IMR-90 (cell line): ENCODE measurements around the gene USP35. TPM values are rescaled to one million over a fixed set of nuclear protein-coding genes. Genes with fewer than 3 reads are reported as not detected.

Experiments
- ATAC-seq: fragments of 200-7000 bp; cut with Tn5 transposase; 2 replicates; pipeline ENCODE4 v1.9.1; 2020; ENCODE audit warnings: low read depth, mild to moderate bottlenecking, moderate library complexity
- BruUV-seq: library from RNA; stranded (reverse); fragments of 400-500 nt; replicated peaks from 2 replicates; lab custom pipeline; 2021; lab: Mats Ljungman, UMichigan
- CTCF ChIA-PET: fragments of 300-600 bp; formaldehyde crosslinking; extraction: SDS; loops from one replicate; lab custom pipeline; 2021; ENCODE audit warnings: antibody characterized with exemption; lab: Yijun Ruan, JAX
- POLR2A ChIA-PET: fragments of 300-600 bp; sonication (Branson Sonifier 250); formaldehyde crosslinking; loops from one replicate; lab custom pipeline; 2022; ENCODE audit warnings: antibody characterized with exemption; ENCODE audit not compliant: unreplicated experiment; lab: Charles Lee
- DNase-seq: peaks from one replicate; pipeline ENCODE4 v3.0.0; 2013
- H2AFZ ChIP-seq: replicated peaks from 2 replicates; pipeline ENCODE3; 2013; ENCODE audit warnings: low read length, mild to moderate bottlenecking; ENCODE audit not compliant: poor library complexity
- H2AK5ac ChIP-seq: 2 replicates; pipeline ENCODE4 v1.6.1; 2013; ENCODE audit warnings: low read depth, low read length, inconsistent platforms
- H2AK9ac ChIP-seq: replicated peaks from 2 replicates; pipeline ENCODE3; 2013; ENCODE audit warnings: mild to moderate bottlenecking, low read depth, low read length, moderate library complexity; ENCODE audit not compliant: poor library complexity
- H2BK120ac ChIP-seq: 2 replicates; pipeline ENCODE4 v1.6.1; 2013; ENCODE audit warnings: low read depth, low read length, inconsistent platforms
- H2BK15ac ChIP-seq: 3 replicates; pipeline ENCODE4 v1.6.1; 2013; ENCODE audit warnings: low read depth, low read length, inconsistent platforms
- H2BK20ac ChIP-seq: 2 replicates; pipeline ENCODE4 v1.6.1; 2013; ENCODE audit warnings: low read depth, mild to moderate bottlenecking, inconsistent platforms, low read length, moderate library complexity
- H2BK5ac ChIP-seq: 2 replicates; pipeline ENCODE4 v1.6.1; 2013; ENCODE audit warnings: mild to moderate bottlenecking, low read depth, low read length, inconsistent platforms; ENCODE audit not compliant: poor library complexity, severe bottlenecking
- H3K14ac ChIP-seq: replicated peaks from 2 replicates; pipeline ENCODE4 v1.6.1; 2013; ENCODE audit warnings: low read depth, low read length, inconsistent platforms
- H3K18ac ChIP-seq: 2 replicates; pipeline ENCODE4 v1.6.1; 2013; ENCODE audit warnings: low read depth, low read length, control low read depth
- H3K23ac ChIP-seq: 2 replicates; pipeline ENCODE4 v1.6.1; 2013; ENCODE audit warnings: low read depth, low read length, inconsistent platforms
- H3K27ac ChIP-seq: 2 replicates; pipeline ENCODE4 v1.5.1; 2013; ENCODE audit warnings: mild to moderate bottlenecking, control low read depth, low read length; ENCODE audit not compliant: insufficient read depth
- H3K27me3 ChIP-seq: 2 replicates; pipeline ENCODE4 v1.6.1; 2013; ENCODE audit warnings: low read length; ENCODE audit not compliant: control insufficient read depth, insufficient read depth
- H3K36me3 ChIP-seq: 2 replicates; pipeline ENCODE4 v1.6.1; 2013; ENCODE audit warnings: low read length, mixed read lengths; ENCODE audit not compliant: control insufficient read depth, insufficient read depth
- H3K4ac ChIP-seq: 2 replicates; pipeline ENCODE4 v1.6.1; 2013; ENCODE audit warnings: low read depth, low read length, inconsistent platforms
- H3K4me1 ChIP-seq: 2 replicates; pipeline ENCODE4 v1.6.1; 2013; ENCODE audit warnings: low read length, mixed read lengths; ENCODE audit not compliant: control insufficient read depth, insufficient read depth
- H3K4me2 ChIP-seq: 2 replicates; pipeline ENCODE4 v1.6.1; 2013; ENCODE audit warnings: low read depth, mild to moderate bottlenecking, control low read depth, low read length, moderate library complexity
- H3K4me3 ChIP-seq: 2 replicates; pipeline ENCODE4 v1.5.1; 2013; ENCODE audit warnings: low read depth, mild to moderate bottlenecking, control low read depth, low read length, moderate library complexity; ENCODE audit not compliant: insufficient read depth
- H3K56ac ChIP-seq: 2 replicates; pipeline ENCODE4 v1.6.1; 2013; ENCODE audit warnings: low read length, inconsistent platforms; ENCODE audit not compliant: insufficient read depth; ENCODE audit errors: extremely low read depth
- H3K79me1 ChIP-seq, 2 experiments: 2 replicates each; pipeline ENCODE4 v1.6.1; 2013; ENCODE audit warnings: low read length in 2 of 2, inconsistent platforms in 1 of 2, low read depth in 1 of 2
- H3K9ac ChIP-seq: 2 replicates; pipeline ENCODE4 v1.6.1; 2013; ENCODE audit warnings: low read depth, low read length, control low read depth
- H3K9me1 ChIP-seq: 2 replicates; pipeline ENCODE4 v1.6.1; 2013; ENCODE audit warnings: low read length, inconsistent platforms; ENCODE audit not compliant: insufficient read depth
- H3K9me3 ChIP-seq: 2 replicates; pipeline ENCODE4 v1.6.1; 2013; ENCODE audit warnings: low read length; ENCODE audit not compliant: control insufficient read depth, insufficient read depth
- H4K20me1 ChIP-seq: 2 replicates; pipeline ENCODE4 v1.6.1; 2013; ENCODE audit warnings: low read length, inconsistent platforms; ENCODE audit not compliant: insufficient read depth
- H4K5ac ChIP-seq: 2 replicates; pipeline ENCODE4 v1.6.1; 2013; ENCODE audit warnings: mild to moderate bottlenecking, low read depth, low read length, control low read depth
- H4K8ac ChIP-seq, 2 experiments: 2 replicates each; pipeline ENCODE4 v1.6.1; 2013; ENCODE audit warnings: low read depth in 2 of 2, low read length in 2 of 2, control low read depth in 1 of 2, inconsistent platforms in 1 of 2
- H4K91ac ChIP-seq: 2 replicates; pipeline ENCODE4 v1.6.1; 2013; ENCODE audit warnings: low read depth, low read length, inconsistent platforms; ENCODE audit not compliant: insufficient read depth
- BHLHE40 ChIP-seq: fragments of 150-350 bp; IDR thresholded peaks from 2 replicates; pipeline ENCODE4 v1.6.1; 2016; ENCODE audit warnings: mild to moderate bottlenecking, low read depth, low read length
- CTCF ChIP-seq: conservative IDR thresholded peaks from 2 replicates; pipeline ENCODE4 v1.5.1; 2012; ENCODE audit warnings: mild to moderate bottlenecking, low read depth, low read length, improper control_type of control experiment
- WGBS, 2 experiments: methylation state at CpG; one replicate each; pipeline versions ENCODE4 v1.1.5 to v1.1.7; 2013; ENCODE audit warnings: missing lambda C conversion rate in 2 of 2; ENCODE audit not compliant: insufficient read length in 1 of 2; ENCODE audit errors: extremely low coverage in 2 of 2; 5-methylcytosine and 5-hydroxymethylcytosine counted together
- dilution Hi-C: fragments of 300-500 bp; cut with HindIII; formaldehyde crosslinking; loops from one replicate; pipeline ENCODE4 v1.14.3; 2018; ENCODE audit warnings: low sequenced_read_pairs; ENCODE audit not compliant: unreplicated experiment
- in situ Hi-C: fragments of 300-500 bp; cut with MboI; formaldehyde crosslinking; loops from 3 replicates; pipeline ENCODE4 v1.14.3; 2019; ENCODE audit warnings: low sequenced_read_pairs, inconsistent platforms, mixed read lengths
- intact Hi-C: fragments of 100-400 bp; cut with micrococcal nuclease; formaldehyde crosslinking; loops from 2 replicates; pipeline ENCODE4 v1.10.0; 2022
- polyA plus RNA-seq, 3 experiments: library from polyadenylated mRNA; depleted of rRNA; stranded (reverse); fragments of >200 nt; gene quantifications; 2 replicates each; pipeline ENCODE4 v1.2.3, GENCODE V29; 2012; ENCODE audit warnings: low replicate concordance in 1 of 3
- total RNA-seq: library from RNA; depleted of rRNA; stranded (reverse); fragments of >200 nt; gene quantifications from 2 replicates; pipeline ENCODE4 v1.2.3, GENCODE V29; 2012

Gene USP35
- total and polyA plus RNA-seq, 2 of the 4 experiments (the other 2 are of a cell fraction): 2.7 to 11.3 TPM

- no peak overlapping the region for H4K91ac ChIP-seq
- TF ChIP-seq BHLHE40 (no peak), CTCF (no peak)
- H3K9ac ChIP-seq: no peak overlapping the region
- no peak overlapping the region for H3K56ac ChIP-seq
- no peaks in the 10 kb centered on the region for H3K27me3 ChIP-seq
- intact Hi-C loops: loop anchor here (2.0 kb wide), 1 partner anchor 269 kb away; the partner anchor contains the start of gene GAB2
- no peak overlapping the region for H2AFZ ChIP-seq
- no peak overlapping the region for H3K23ac ChIP-seq
- DNase-seq (no peak), ATAC-seq (no peak)
- H4K5ac ChIP-seq: no peak overlapping the region
- ChIA-PET CTCF (interaction anchor here (0.6 to 2.4 kb wide), 2 partner anchors 417 to 556 kb away, joined by 4 to 11 read pairs; no protein-coding TSS in a partner anchor), POLR2A (no interaction called here)
- dilution Hi-C loops: no loop called here
- no peaks in the 10 kb centered on the region for H4K20me1 ChIP-seq
- H3K27ac ChIP-seq: no peak overlapping the region
- no peaks in the 10 kb centered on the region for H3K9me3 ChIP-seq
- no peaks in the 10 kb centered on the region for H3K4me1 ChIP-seq
- H3K36me3 ChIP-seq: no peaks in the 10 kb centered on the region
- no peak overlapping the region for H3K4ac ChIP-seq
- no peak overlapping the region for H4K8ac ChIP-seq
- no TSS peak for BruUV-seq
- no peaks in the 10 kb centered on the region for H3K79me1 ChIP-seq
- no peak overlapping the region for H2BK5ac ChIP-seq
- no peak overlapping the region for H3K4me3 ChIP-seq
- H3K18ac ChIP-seq: no peak overlapping the region
- no peak overlapping the region for H2AK9ac ChIP-seq
- H3K4me2 ChIP-seq: no peak overlapping the region
- H3K9me1 ChIP-seq: no peaks in the 10 kb centered on the region
- H2BK15ac ChIP-seq: no peak overlapping the region
- H2BK20ac ChIP-seq: no peak overlapping the region
- in situ Hi-C loops: no loop called here
- H2AK5ac ChIP-seq: no peak overlapping the region
- no peak overlapping the region for H2BK120ac ChIP-seq
- no peak overlapping the region for H3K14ac ChIP-seq
- 75% methylated on average over 1 of the region's 2 CpGs; no CpG with 5 or more reads in 1 of the 2 experiments for WGBS, 2 experiments
These were observed 40.9 kb upstream of the USP35 start for GRCh38 chr11:78147807-78148206.
